ENCODE measurements around the gene NAT14.

NAT14 gene

GRCh38 chr19:55451965-55452748, 32.8 kb upstream of the NAT14 start:
- TF ChIP-seq TAF1 (IDR thresholded peaks at IDR 0.05; ENCODE audit: low read depth) = no peak
- no peak for TF ChIP-seq REST (IDR thresholded peaks at IDR 0.05; ENCODE audit: low read depth)
- TF ChIP-seq FOXM1 (IDR thresholded peaks at IDR 0.05; ENCODE audit: borderline replicate concordance, low read depth) = no peak
- peak; percentile 10; the same call in 1 of the 2 replicates for TF ChIP-seq TCF12 (IDR thresholded peaks at IDR 0.05; ENCODE audit: low read depth)
- no peak for TF ChIP-seq RAD21 (IDR thresholded peaks at IDR 0.05; ENCODE audit: low read depth)
- TF ChIP-seq TEAD4 (IDR thresholded peaks at IDR 0.05) = no peak
- TF ChIP-seq NFIC (IDR thresholded peaks at IDR 0.05) = no peak
- TF ChIP-seq EP300 (IDR thresholded peaks at IDR 0.05; ENCODE audit: borderline replicate concordance) = no peak
- TF ChIP-seq MAX (IDR thresholded peaks at IDR 0.05) = no peak
- TF ChIP-seq EGR1 (IDR thresholded peaks at IDR 0.05) = no peak
- TF ChIP-seq ZBTB7A (IDR thresholded peaks at IDR 0.05; ENCODE audit: low read depth) = peak; percentile 65
- no peak for TF ChIP-seq CEBPB (IDR thresholded peaks at IDR 0.05)
- TF ChIP-seq CREB1 (IDR thresholded peaks at IDR 0.05; ENCODE audit: low read depth) = no peak
- no peak for TF ChIP-seq USF1 (IDR thresholded peaks at IDR 0.05)
- no peak for TF ChIP-seq YY1 (IDR thresholded peaks at IDR 0.05; ENCODE audit: low read depth)

GRCh38 chr19:55452749-55453346, 32.1 kb upstream of the NAT14 start:
- no peak for TF ChIP-seq REST (IDR thresholded peaks at IDR 0.05; ENCODE audit: low read depth)
- TF ChIP-seq NFIC (IDR thresholded peaks at IDR 0.05) = no peak
- 0 out of 2 replicates have a peak, but pooled peaks have one; percentile 5 for TF ChIP-seq EP300 (IDR thresholded peaks at IDR 0.05; ENCODE audit: borderline replicate concordance)
- TF ChIP-seq EGR1 (IDR thresholded peaks at IDR 0.05) = no peak
- no peak for TF ChIP-seq TAF1 (IDR thresholded peaks at IDR 0.05; ENCODE audit: low read depth)
- no peak for TF ChIP-seq CREB1 (IDR thresholded peaks at IDR 0.05; ENCODE audit: low read depth)
- no peak for TF ChIP-seq TCF12 (IDR thresholded peaks at IDR 0.05; ENCODE audit: low read depth)
- TF ChIP-seq FOXM1 (IDR thresholded peaks at IDR 0.05; ENCODE audit: borderline replicate concordance, low read depth) = no peak
- TF ChIP-seq CEBPB (IDR thresholded peaks at IDR 0.05) = no peak
- no peak for TF ChIP-seq YY1 (IDR thresholded peaks at IDR 0.05; ENCODE audit: low read depth)
- TF ChIP-seq TEAD4 (IDR thresholded peaks at IDR 0.05) = no peak
- no peak for TF ChIP-seq USF1 (IDR thresholded peaks at IDR 0.05)
- peak; percentile 25 for TF ChIP-seq ZBTB7A (IDR thresholded peaks at IDR 0.05; ENCODE audit: low read depth)
- TF ChIP-seq RAD21 (IDR thresholded peaks at IDR 0.05; ENCODE audit: low read depth) = no peak

GRCh38 chr19:55453511-55454260, 31.3 kb upstream of the NAT14 start:
- TF ChIP-seq MAX (IDR thresholded peaks at IDR 0.05) = no peak
- no peak for TF ChIP-seq RAD21 (IDR thresholded peaks at IDR 0.05; ENCODE audit: low read depth)
- TF ChIP-seq YY1 (IDR thresholded peaks at IDR 0.05; ENCODE audit: low read depth) = no peak
- TF ChIP-seq EP300 (IDR thresholded peaks at IDR 0.05; ENCODE audit: borderline replicate concordance) = no peak
- no peak for TF ChIP-seq ZBTB7A (IDR thresholded peaks at IDR 0.05; ENCODE audit: low read depth)
- TF ChIP-seq FOXM1 (IDR thresholded peaks at IDR 0.05; ENCODE audit: borderline replicate concordance, low read depth) = no peak
- no peak for TF ChIP-seq USF1 (IDR thresholded peaks at IDR 0.05)
- no peak for TF ChIP-seq TEAD4 (IDR thresholded peaks at IDR 0.05)

- TF ChIP-seq RAD21 (IDR thresholded peaks at IDR 0.05; ENCODE audit: low read depth) (peak; percentile 52), REST (IDR thresholded peaks at IDR 0.05; ENCODE audit: low read depth) (no peak)
Measured at GRCh38 chr19:55454787-55455243, 30.2 kb upstream of the NAT14 start.

All from Ishikawa (cell line).